ENCODE results near the gene ZC3H4. TPM values are rescaled to one million over a fixed set of nuclear protein-coding genes. Genes with fewer than 3 reads are reported as not detected.

The ZC3H4 gene
- total RNA-seq, 1 experiment from 2014 or later = 41.8 TPM

DNA sequence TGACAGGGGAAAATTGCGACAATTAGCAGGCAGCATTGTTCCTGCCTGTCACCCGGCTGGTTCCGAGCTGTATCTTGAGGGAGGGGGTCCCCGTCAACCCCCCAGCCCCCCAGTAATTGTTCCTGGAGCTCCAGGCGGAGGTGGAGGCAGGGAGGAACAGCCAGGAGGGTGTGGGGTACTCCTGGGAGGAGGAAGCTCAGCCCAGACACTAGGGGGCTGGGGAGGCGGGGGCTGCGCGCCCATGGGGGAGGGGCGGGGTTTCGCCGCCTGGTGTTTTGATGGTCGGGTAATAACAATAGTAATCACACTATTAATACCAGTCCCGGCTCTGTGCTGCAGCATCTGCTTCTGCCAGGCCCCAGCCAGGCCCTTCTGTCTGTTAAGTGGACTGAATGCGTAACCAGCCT is 85.4 kb downstream of the ZC3H4 start:
- TF ChIP-seq, protein P1, sequence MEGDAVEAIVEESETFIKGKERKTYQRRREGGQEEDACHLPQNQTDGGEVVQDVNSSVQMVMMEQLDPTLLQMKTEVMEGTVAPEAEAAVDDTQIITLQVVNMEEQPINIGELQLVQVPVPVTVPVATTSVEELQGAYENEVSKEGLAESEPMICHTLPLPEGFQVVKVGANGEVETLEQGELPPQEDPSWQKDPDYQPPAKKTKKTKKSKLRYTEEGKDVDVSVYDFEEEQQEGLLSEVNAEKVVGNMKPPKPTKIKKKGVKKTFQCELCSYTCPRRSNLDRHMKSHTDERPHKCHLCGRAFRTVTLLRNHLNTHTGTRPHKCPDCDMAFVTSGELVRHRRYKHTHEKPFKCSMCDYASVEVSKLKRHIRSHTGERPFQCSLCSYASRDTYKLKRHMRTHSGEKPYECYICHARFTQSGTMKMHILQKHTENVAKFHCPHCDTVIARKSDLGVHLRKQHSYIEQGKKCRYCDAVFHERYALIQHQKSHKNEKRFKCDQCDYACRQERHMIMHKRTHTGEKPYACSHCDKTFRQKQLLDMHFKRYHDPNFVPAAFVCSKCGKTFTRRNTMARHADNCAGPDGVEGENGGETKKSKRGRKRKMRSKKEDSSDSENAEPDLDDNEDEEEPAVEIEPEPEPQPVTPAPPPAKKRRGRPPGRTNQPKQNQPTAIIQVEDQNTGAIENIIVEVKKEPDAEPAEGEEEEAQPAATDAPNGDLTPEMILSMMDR (IDR thresholded peaks at IDR 0.05; ENCODE audit: unreplicated experiment) = no peak
- Mint-ChIP-seq H3K27me3 (ENCODE audit: insufficient read depth, unreplicated experiment) (peaks cover 21% of the 10 kb centered on the region), H3K4me1 (ENCODE audit: insufficient read depth, unreplicated experiment) (no peaks in the 10 kb centered on the region), H3K36me3 (ENCODE audit: insufficient read depth, unreplicated experiment) (no peaks in the 10 kb centered on the region), H3K27ac (ENCODE audit: low read depth, unreplicated experiment) (no peak overlapping the region), H3K4me3 (ENCODE audit: unreplicated experiment) (no peak overlapping the region), H3K9me3 (ENCODE audit: unreplicated experiment) (no peaks in the 10 kb centered on the region)
- BruUV-seq (replicated peaks) = no TSS peak
- ChIA-PET POLR2A (interaction anchor here (0.5 kb wide), 1 partner anchor 52 kb away, joined by 3 read pairs; no protein-coding TSS in a partner anchor), CTCF (interaction anchor here (1.0 kb wide), 1 partner anchor 15 kb away, joined by 5 read pairs; no protein-coding TSS in a partner anchor)
- no peak for DNase-seq (ENCODE audit: unreplicated experiment)
- intact Hi-C loops (cut with micrococcal nuclease) = no loop called here

DNA sequence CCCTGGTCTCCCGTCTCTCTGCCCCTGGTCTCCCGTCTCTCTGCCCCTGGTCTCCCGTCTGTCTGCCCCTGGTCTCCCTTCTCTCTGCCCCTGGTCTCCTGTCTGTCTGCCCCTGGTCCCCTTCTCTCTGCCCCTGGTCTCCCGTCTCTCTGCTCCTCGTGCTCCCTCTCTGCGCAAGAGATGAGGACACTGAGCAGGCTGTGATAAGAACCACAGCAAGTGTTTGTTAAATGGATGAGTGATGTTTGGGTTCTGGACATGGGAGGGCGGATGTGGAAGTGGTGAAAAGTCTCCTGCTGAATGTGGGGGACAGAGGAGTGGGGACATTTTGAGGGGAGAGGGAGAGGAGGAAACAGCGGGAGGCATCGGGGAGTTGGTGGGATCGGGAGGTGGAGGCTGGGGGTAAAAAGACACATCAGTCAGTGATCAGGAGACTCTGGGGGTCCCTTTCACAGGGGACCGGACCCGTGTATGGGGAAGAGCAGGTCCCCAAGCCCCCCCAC is 85.9 kb downstream of the ZC3H4 start:
- TF ChIP-seq, protein P1 (IDR thresholded peaks at IDR 0.05; ENCODE audit: unreplicated experiment) = no peak
- Mint-ChIP-seq H3K36me3 (ENCODE audit: insufficient read depth, unreplicated experiment) (no peaks in the 10 kb centered on the region), H3K4me1 (ENCODE audit: insufficient read depth, unreplicated experiment) (no peaks in the 10 kb centered on the region), H3K4me3 (ENCODE audit: unreplicated experiment) (no peak overlapping the region), H3K9me3 (ENCODE audit: unreplicated experiment) (no peaks in the 10 kb centered on the region), H3K27me3 (ENCODE audit: insufficient read depth, unreplicated experiment) (peaks cover 26% of the 10 kb centered on the region), H3K27ac (ENCODE audit: low read depth, unreplicated experiment) (no peak overlapping the region)
- BruUV-seq (replicated peaks) = no TSS peak
- CTCF ChIA-PET = interaction anchor here (1.0 kb wide), 1 partner anchor 14 kb away, joined by 5 read pairs; no protein-coding TSS in a partner anchor
- intact Hi-C loops (cut with micrococcal nuclease) = no loop called here
- no peak for DNase-seq (ENCODE audit: unreplicated experiment)
- POLR2A ChIA-PET = no interaction called here

DNA sequence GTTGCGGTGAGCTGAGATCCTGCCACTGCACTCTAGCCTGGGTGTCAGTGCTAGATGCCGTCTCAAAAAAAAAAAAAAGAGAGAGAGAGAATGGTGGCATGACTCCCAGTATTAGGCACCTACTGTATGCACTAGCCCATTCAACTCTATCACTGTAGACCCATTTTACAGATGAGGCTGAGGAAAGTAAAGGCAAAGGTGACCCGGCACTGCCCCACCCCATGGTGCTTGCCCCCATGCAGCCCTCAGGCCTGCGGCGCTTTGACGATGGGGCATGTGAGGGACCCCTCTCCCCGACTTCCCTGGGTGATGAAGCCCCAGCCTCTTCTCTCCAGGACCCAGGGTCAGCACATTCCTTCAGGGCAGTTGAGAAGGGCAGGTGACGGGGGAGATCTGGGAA is 86.7 kb downstream of the ZC3H4 start:
- Mint-ChIP-seq H3K27me3 (ENCODE audit: insufficient read depth, unreplicated experiment) (peaks cover 34% of the 10 kb centered on the region), H3K36me3 (ENCODE audit: insufficient read depth, unreplicated experiment) (no peaks in the 10 kb centered on the region), H3K9me3 (ENCODE audit: unreplicated experiment) (no peaks in the 10 kb centered on the region), H3K4me1 (ENCODE audit: insufficient read depth, unreplicated experiment) (no peaks in the 10 kb centered on the region), H3K27ac (ENCODE audit: low read depth, unreplicated experiment) (no peak overlapping the region), H3K4me3 (ENCODE audit: unreplicated experiment) (no peak overlapping the region)
- BruUV-seq (replicated peaks) = no TSS peak
- TF ChIP-seq, protein P1 (IDR thresholded peaks at IDR 0.05; ENCODE audit: unreplicated experiment) = no peak
- CTCF ChIA-PET = no interaction called here
- no peak for DNase-seq (ENCODE audit: unreplicated experiment)
- intact Hi-C loops (cut with micrococcal nuclease) = no loop called here
- POLR2A ChIA-PET = no interaction called here

DNA sequence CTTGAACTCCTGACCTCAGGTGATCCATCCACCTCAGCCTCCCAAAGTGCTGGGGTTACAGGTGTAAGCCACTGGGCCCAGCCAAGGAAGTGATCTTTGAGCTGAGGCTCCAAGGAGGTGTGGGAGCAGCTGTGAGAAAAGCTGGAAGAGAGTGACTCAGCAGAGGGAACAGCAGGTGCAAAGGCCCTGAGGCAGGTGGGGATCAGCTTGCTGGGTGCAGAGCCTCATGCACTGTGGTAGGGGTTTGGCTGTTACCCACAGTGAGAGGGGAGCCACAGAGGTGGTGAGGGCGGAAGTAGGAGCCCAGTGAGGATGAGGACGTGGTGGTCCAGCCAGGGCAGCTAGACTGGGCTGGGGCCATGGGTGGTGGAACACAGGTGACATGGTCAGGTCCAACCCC is 87.4 kb downstream of the ZC3H4 start:
- no peak overlapping the region for H3K4me3 Mint-ChIP-seq (ENCODE audit: unreplicated experiment)
- no peak for DNase-seq (ENCODE audit: unreplicated experiment)
- intact Hi-C loops (cut with micrococcal nuclease) = no loop called here
- TF ChIP-seq, protein P1 (IDR thresholded peaks at IDR 0.05; ENCODE audit: unreplicated experiment) = no peak
- H3K9me3 Mint-ChIP-seq (ENCODE audit: unreplicated experiment) = no peaks in the 10 kb centered on the region
- POLR2A ChIA-PET = interaction anchor here (1.0 kb wide), 1 partner anchor 87 kb away, joined by 3 read pairs; the partner anchor contains the start of gene ZC3H4
- peaks cover 41% of the 10 kb centered on the region for H3K27me3 Mint-ChIP-seq (ENCODE audit: insufficient read depth, unreplicated experiment)
- H3K27ac Mint-ChIP-seq (ENCODE audit: low read depth, unreplicated experiment) = no peak overlapping the region
- no TSS peak for BruUV-seq (replicated peaks)
- H3K4me1 Mint-ChIP-seq (ENCODE audit: insufficient read depth, unreplicated experiment) = peaks cover 3% of the 10 kb centered on the region
- H3K36me3 Mint-ChIP-seq (ENCODE audit: insufficient read depth, unreplicated experiment) = no peaks in the 10 kb centered on the region
- CTCF ChIA-PET = interaction anchor here (1.1 kb wide), 2 partner anchors 13 to 87 kb away, joined by 3 to 7 read pairs; partner anchors contain the start of gene ZC3H4

All from MCF 10A (cell line).